Prostate gland (tissue), 2 donors: ENCODE measurements around the gene SRBD1. TPM values are rescaled to one million over a fixed set of nuclear protein-coding genes. Genes with fewer than 3 reads are reported as not detected.
A peak's percentile ranks its signal among the peaks of the same experiment; 100 is the strongest.

Source experiments
- DNase-seq: peaks from one replicate; pipeline ENCODE4 v3.0.0-alpha.2; 2019; ENCODE audit warnings: low spot score
- H3K27ac ChIP-seq, 2 donors: fragments of 200-600 bp; sonication (generic); 2 replicates each; pipeline ENCODE4 v1.5.1; 2017 to 2019
- H3K27me3 ChIP-seq: fragments of 200-600 bp; sonication (generic); replicated peaks from 2 replicates; pipeline ENCODE4 v1.5.1; 2019; ENCODE audit not compliant: insufficient read depth
- H3K36me3 ChIP-seq, 2 donors: fragments of 200-600 bp; sonication (generic); 1 replicate in 1 of 2; 2 replicates in 1 of 2; pipeline versions ENCODE4 v1.5.1 to v1.8.1; 2017 to 2019
- H3K4me1 ChIP-seq: fragments of 200-600 bp; sonication (generic); replicated peaks from 2 replicates; pipeline ENCODE4 v1.5.1; 2019
- H3K4me3 ChIP-seq, 2 donors: fragments of 200-600 bp; sonication (generic); 2 replicates each; pipeline ENCODE4 v1.5.1; 2017 to 2019
- H3K9me3 ChIP-seq: fragments of 200-600 bp; sonication (generic); 2 replicates; pipeline ENCODE4 v1.5.1; 2017
- POLR2A ChIP-seq: fragments of 450-650 bp; IDR thresholded peaks from one replicate; pipeline ENCODE4 v1.6.1; 2016; ENCODE audit warnings: antibody characterized with exemption, mild to moderate bottlenecking
- POLR2AphosphoS5 ChIP-seq: sonication (generic); formaldehyde crosslinking; IDR thresholded peaks from one replicate; pipeline ENCODE4 v1.6.1; 2017; ENCODE audit warnings: antibody characterized with exemption
- WGBS: methylation state at CpG from one replicate; pipeline ENCODE4 v1.1.5; 2018; 5-methylcytosine and 5-hydroxymethylcytosine counted together
- intact Hi-C: fragments of 100-400 bp; cut with DNase I; formaldehyde crosslinking; loops from one replicate; pipeline ENCODE4 v1.14.2; 2022
- total RNA-seq, 2 donors: library from RNA; depleted of rRNA; stranded (reverse); fragments of >200 nt; gene quantifications; one replicate each; pipeline ENCODE4 v1.1.0, GENCODE V29; 2016
- TF ChIP-seq, protein P1 (sequence below), 4 experiments: fragments of 200-600 bp in 2 of 4; fragments of 450-650 bp in 2 of 4; sonication (generic) in 2 of 4; IDR thresholded peaks; 1 replicate in 3 of 4; 2 replicates in 1 of 4; pipeline ENCODE4 v1.5.1; 2016 to 2019; ENCODE audit warnings: antibody characterized with exemption in 4 of 4, mild to moderate bottlenecking in 2 of 4, moderate library complexity in 2 of 4

Gene SRBD1
- total RNA-seq, 2 donors from 2014 or later, result 16.5 to 25.9 TPM

DNA sequence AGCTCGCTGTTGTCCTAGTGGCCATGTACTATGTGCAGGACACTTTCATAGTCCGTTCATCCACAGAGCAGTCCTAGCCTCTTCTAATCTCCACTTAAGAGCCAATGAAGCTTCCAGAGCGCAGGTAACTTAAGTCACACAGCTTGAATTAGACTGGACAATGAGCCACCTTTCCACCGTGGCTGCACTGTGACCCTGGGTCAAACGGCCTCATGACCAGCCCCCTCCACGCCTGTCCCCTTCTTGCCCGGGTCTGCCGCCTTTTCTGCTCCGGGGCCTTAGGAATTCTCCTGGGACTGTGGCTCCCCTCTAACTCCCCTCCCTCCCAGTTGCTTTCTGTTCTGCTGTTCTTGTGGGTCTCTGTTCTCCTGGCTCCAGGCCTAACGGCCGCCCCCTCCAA, 32.0 kb upstream of the SRBD1 start:
- H3K27ac ChIP-seq, result no peak overlapping the region
- H3K9me3 ChIP-seq, result no peaks in the 10 kb centered on the region
- WGBS, result 29% methylated on average over 11 of the region's 11 CpGs
- intact Hi-C loops, result loop anchor here (1.0 to 2.0 kb wide), 2 partner anchors 136 to 293 kb away; no protein-coding TSS in a partner anchor
- DNase-seq, result no peak
- H3K27me3 ChIP-seq, result no peaks in the 10 kb centered on the region
- peak overlapping the region; percentile 39 to 41 for H3K4me3 ChIP-seq
- no peaks in the 10 kb centered on the region for H3K36me3 ChIP-seq
- no peak for TF ChIP-seq POLR2A
- no peak for TF ChIP-seq POLR2AphosphoS5
- TF ChIP-seq, protein P1, sequence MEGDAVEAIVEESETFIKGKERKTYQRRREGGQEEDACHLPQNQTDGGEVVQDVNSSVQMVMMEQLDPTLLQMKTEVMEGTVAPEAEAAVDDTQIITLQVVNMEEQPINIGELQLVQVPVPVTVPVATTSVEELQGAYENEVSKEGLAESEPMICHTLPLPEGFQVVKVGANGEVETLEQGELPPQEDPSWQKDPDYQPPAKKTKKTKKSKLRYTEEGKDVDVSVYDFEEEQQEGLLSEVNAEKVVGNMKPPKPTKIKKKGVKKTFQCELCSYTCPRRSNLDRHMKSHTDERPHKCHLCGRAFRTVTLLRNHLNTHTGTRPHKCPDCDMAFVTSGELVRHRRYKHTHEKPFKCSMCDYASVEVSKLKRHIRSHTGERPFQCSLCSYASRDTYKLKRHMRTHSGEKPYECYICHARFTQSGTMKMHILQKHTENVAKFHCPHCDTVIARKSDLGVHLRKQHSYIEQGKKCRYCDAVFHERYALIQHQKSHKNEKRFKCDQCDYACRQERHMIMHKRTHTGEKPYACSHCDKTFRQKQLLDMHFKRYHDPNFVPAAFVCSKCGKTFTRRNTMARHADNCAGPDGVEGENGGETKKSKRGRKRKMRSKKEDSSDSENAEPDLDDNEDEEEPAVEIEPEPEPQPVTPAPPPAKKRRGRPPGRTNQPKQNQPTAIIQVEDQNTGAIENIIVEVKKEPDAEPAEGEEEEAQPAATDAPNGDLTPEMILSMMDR (IDR thresholded peaks at IDR 0.05), result no peak
- H3K4me1 ChIP-seq, result no peaks in the 10 kb centered on the region

DNA sequence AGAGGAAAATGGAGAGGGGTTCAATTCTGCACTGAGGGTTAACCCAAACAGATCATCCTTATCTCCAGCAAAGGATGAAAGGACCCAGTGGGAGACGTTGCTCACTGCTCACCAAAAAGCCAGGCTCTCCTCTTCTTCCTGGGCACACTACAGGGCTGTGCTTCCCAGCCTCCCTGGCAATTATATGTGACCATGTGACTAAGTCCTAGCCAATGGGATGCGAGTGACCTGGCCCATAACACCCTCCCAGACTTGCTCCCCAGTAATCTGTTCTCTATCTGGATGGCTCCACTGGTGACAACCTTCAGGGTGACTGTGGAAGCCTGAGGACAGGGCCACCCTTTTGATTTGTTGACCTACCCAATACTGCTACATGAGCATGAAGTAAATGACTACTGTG, 29.5 kb upstream of the SRBD1 start:
- WGBS, result 73% methylated on average over 2 of the region's 2 CpGs
- intact Hi-C loops, result no loop called here

DNA sequence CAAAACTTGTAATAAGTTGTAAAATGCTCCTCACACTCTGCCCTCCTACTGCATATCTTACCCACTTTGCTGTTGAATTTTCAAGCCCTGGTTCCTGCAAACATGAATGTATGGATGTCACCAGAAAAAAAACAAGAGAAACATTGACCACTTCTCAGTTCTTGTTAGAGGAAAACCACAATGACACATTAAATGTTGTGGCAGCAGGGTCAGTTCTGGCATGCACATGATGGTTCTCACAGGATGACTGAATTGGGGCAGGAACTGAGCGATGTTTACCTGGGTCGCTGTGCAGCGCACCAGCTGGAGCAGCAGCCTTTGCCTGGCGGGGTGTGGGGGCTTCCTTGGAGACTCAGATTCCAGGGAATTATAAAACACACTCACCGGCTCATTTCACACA, 26.4 kb upstream of the SRBD1 start:
- no peak for TF ChIP-seq POLR2AphosphoS5
- TF ChIP-seq, protein P1 (IDR thresholded peaks at IDR 0.05), result no peak
- TF ChIP-seq POLR2A, result no peak
- no peaks in the 10 kb centered on the region for H3K27me3 ChIP-seq
- H3K27ac ChIP-seq, result no peak overlapping the region
- H3K4me3 ChIP-seq, result no peak overlapping the region
- H3K9me3 ChIP-seq, result no peaks in the 10 kb centered on the region
- no peaks in the 10 kb centered on the region for H3K4me1 ChIP-seq
- intact Hi-C loops, result no loop called here
- WGBS, result 76% methylated on average over 5 of the region's 5 CpGs
- no peak for DNase-seq
- no peaks in the 10 kb centered on the region for H3K36me3 ChIP-seq

More for the DNA sequence above, 29.5 kb upstream of the SRBD1 start:
- DNase-seq, result no peak
- no peaks in the 10 kb centered on the region for H3K9me3 ChIP-seq
- no peaks in the 10 kb centered on the region for H3K36me3 ChIP-seq
- no peak overlapping the region for H3K27ac ChIP-seq
- H3K4me1 ChIP-seq, result no peaks in the 10 kb centered on the region
- TF ChIP-seq POLR2AphosphoS5, result no peak
- TF ChIP-seq, protein P1 (IDR thresholded peaks at IDR 0.05), result no peak
- TF ChIP-seq POLR2A, result no peak
- no peak overlapping the region for H3K4me3 ChIP-seq
- H3K27me3 ChIP-seq, result no peaks in the 10 kb centered on the region

DNA sequence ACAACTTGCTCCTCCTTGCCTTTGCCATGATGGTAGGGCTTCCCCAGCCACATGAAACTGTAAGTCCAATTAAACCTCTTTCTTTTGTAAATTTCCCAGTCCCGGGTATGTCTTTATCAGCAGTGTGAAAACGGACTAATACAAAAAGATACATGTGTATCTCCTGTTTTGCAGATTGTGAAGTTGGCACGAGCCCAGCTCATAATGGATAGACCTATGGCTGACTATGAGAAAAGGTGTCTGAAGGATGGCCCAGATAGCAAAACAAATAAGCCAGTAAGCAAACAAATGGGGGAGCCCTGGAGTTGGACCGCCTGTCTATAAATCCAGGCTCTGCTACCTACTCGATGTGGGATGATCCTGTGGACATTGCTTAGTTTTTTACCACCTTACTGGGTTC, 24.9 kb upstream of the SRBD1 start:
- Histone ChIP-seq H3K27me3 (no peaks in the 10 kb centered on the region), H3K9me3 (no peaks in the 10 kb centered on the region), H3K27ac (no peak overlapping the region), H3K36me3 (no peaks in the 10 kb centered on the region), H3K4me1 (no peaks in the 10 kb centered on the region), H3K4me3 (no peak overlapping the region)
- 72% methylated on average over 5 of the region's 5 CpGs for WGBS
- TF ChIP-seq, protein P1 (IDR thresholded peaks at IDR 0.05), result no peak
- TF ChIP-seq POLR2A (no peak), POLR2AphosphoS5 (no peak)
- intact Hi-C loops, result no loop called here
- no peak for DNase-seq

DNA sequence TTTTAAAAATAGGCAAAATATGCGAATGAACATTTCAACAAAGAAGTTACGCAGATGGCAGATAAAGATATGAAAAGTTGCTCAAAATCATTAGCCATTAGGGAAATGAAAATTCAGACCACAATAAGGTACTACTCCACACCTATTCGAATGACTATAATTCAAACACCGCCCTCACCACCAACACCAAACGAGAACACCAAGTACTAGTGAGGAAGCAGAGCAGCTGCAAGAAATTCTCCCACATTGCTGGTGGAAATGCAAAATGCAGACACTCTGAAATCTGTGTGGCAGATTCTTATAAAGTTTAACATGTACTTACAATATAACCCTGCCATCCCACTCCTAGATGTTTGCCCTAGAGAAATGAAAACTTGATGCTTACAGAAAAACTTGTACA, 23.2 kb upstream of the SRBD1 start:
- H3K27ac ChIP-seq, result no peak overlapping the region
- 87% methylated on average over 5 of the region's 5 CpGs for WGBS
- intact Hi-C loops, result no loop called here
- H3K27me3 ChIP-seq, result no peaks in the 10 kb centered on the region
- no peaks in the 10 kb centered on the region for H3K4me1 ChIP-seq
- DNase-seq, result no peak
- no peaks in the 10 kb centered on the region for H3K36me3 ChIP-seq
- TF ChIP-seq, protein P1 (IDR thresholded peaks at IDR 0.05), result no peak
- TF ChIP-seq POLR2AphosphoS5 (no peak), POLR2A (no peak)
- H3K9me3 ChIP-seq, result no peaks in the 10 kb centered on the region
- H3K4me3 ChIP-seq, result no peak overlapping the region
